GM18511 (cell line): ENCODE measurements around the gene FRMD4B.

Experiments
- ATAC-seq: cut with Tn5 transposase; IDR thresholded peaks from one replicate; pipeline ENCODE4 v1.9.1; 2021; ENCODE audit warnings: mild to moderate bottlenecking, moderate library complexity; ENCODE audit not compliant: unreplicated experiment

Gene FRMD4B

GRCh38 chr3:69142090-69142489 is 243.8 kb downstream of the FRMD4B start:
- ATAC-seq: no peak

- no peak for ATAC-seq
Observed at GRCh38 chr3:69141313-69141712, 244.6 kb downstream of the FRMD4B start.

GRCh38 chr3:69137412-69137811 is 248.5 kb downstream of the FRMD4B start:
- no peak for ATAC-seq

- no peak for ATAC-seq
Observed at GRCh38 chr3:69137005-69137404, 248.9 kb downstream of the FRMD4B start.

GRCh38 chr3:69130689-69131088 is 255.2 kb downstream of the FRMD4B start:
- ATAC-seq: peak; percentile 95

- no peak for ATAC-seq
Observed at GRCh38 chr3:69129531-69129930, 256.4 kb downstream of the FRMD4B start.

GRCh38 chr3:69128509-69128908 is 257.4 kb downstream of the FRMD4B start:
- no peak for ATAC-seq

- no peak for ATAC-seq
Observed at GRCh38 chr3:69126999-69127398, 258.9 kb downstream of the FRMD4B start.

- no peak for ATAC-seq
Observed at GRCh38 chr3:69126216-69126615, 259.7 kb downstream of the FRMD4B start.

GRCh38 chr3:69122403-69122802 is 263.5 kb downstream of the FRMD4B start, which contains the start of gene LMOD3:
Gene LMOD3, minus strand, starts transcription at chr3:69122595. Its CDS starts 209 bp downstream, at chr3:69122386.
- ATAC-seq: no peak

- ATAC-seq: no peak
Observed at GRCh38 chr3:69121950-69122349, 263.9 kb downstream of the FRMD4B start.

- ATAC-seq: no peak
Observed at GRCh38 chr3:69121513-69121912, 264.4 kb downstream of the FRMD4B start.

GRCh38 chr3:69120879-69121464 is 264.9 kb downstream of the FRMD4B start:
- ATAC-seq: peak; percentile 85
